Mesendoderm (in vitro differentiated cells): Measurements from ENCODE around the gene TP53RK.
A peak's percentile ranks its signal among the peaks of the same experiment; 100 is the strongest.

Experiments
- DNase-seq: peaks from one replicate; pipeline ENCODE4 v3.0.0; 2013
- H2AK5ac ChIP-seq: 2 replicates; pipeline ENCODE4 v1.6.1; 2013; ENCODE audit warnings: low read length, inconsistent platforms
- H2BK120ac ChIP-seq: 2 replicates; pipeline ENCODE4 v1.6.1; 2013; ENCODE audit warnings: low read depth, mild to moderate bottlenecking, low read length, moderate library complexity, mixed read lengths
- H2BK15ac ChIP-seq: replicated peaks from 2 replicates; pipeline ENCODE4 v1.6.1; 2013; ENCODE audit warnings: low read depth, mild to moderate bottlenecking, moderate library complexity
- H2BK5ac ChIP-seq: 2 replicates; pipeline ENCODE4 v1.6.1; 2013; ENCODE audit warnings: low read length, inconsistent platforms
- H3K18ac ChIP-seq: 2 replicates; pipeline ENCODE4 v1.6.1; 2013; ENCODE audit warnings: mild to moderate bottlenecking, low read length, mixed read lengths
- H3K23ac ChIP-seq: one replicate; pipeline ENCODE4 v1.6.1; 2013; ENCODE audit warnings: low read length
- H3K27ac ChIP-seq: 2 replicates; pipeline ENCODE4 v1.5.1; 2013; ENCODE audit warnings: low read depth, mild to moderate bottlenecking, inconsistent platforms, low read length, moderate library complexity
- H3K27me3 ChIP-seq: 2 replicates; pipeline ENCODE4 v1.6.1; 2013; ENCODE audit warnings: low read length, control low read depth, mild to moderate bottlenecking, inconsistent platforms; ENCODE audit not compliant: insufficient read depth, poor library complexity
- H3K36me3 ChIP-seq: 2 replicates; pipeline ENCODE4 v1.6.1; 2013; ENCODE audit warnings: low read length, inconsistent platforms; ENCODE audit not compliant: control insufficient read depth, insufficient read depth
- H3K4ac ChIP-seq: one replicate; pipeline ENCODE4 v1.6.1; 2013; ENCODE audit warnings: low read depth, mild to moderate bottlenecking, low read length, moderate library complexity
- H3K4me1 ChIP-seq: 2 replicates; pipeline ENCODE4 v1.6.1; 2013; ENCODE audit warnings: low read depth, low read length, inconsistent platforms; ENCODE audit not compliant: control insufficient read depth
- H3K4me2 ChIP-seq: 2 replicates; pipeline ENCODE4 v1.6.1; 2013; ENCODE audit warnings: low read length
- H3K4me3 ChIP-seq: 2 replicates; pipeline ENCODE4 v1.5.1; 2013; ENCODE audit warnings: mild to moderate bottlenecking, low read length
- H3K56ac ChIP-seq: one replicate; pipeline ENCODE4 v1.6.1; 2013; ENCODE audit warnings: low read length
- H3K79me1 ChIP-seq: 2 replicates; pipeline ENCODE4 v1.6.1; 2013; ENCODE audit warnings: low read length, inconsistent platforms
- H3K79me2 ChIP-seq: 2 replicates; pipeline ENCODE4 v1.6.1; 2013; ENCODE audit warnings: mild to moderate bottlenecking, low read length; ENCODE audit not compliant: control insufficient read depth, insufficient read depth
- H3K9ac ChIP-seq: 2 replicates; pipeline ENCODE4 v1.6.1; 2013; ENCODE audit warnings: low read length, inconsistent platforms
- H4K5ac ChIP-seq: one replicate; pipeline ENCODE4 v1.6.1; 2013; ENCODE audit warnings: low read length
- H4K8ac ChIP-seq: one replicate; pipeline ENCODE4 v1.6.1; 2013; ENCODE audit warnings: low read depth, mild to moderate bottlenecking, control low read depth, low read length, moderate library complexity
- WGBS: extraction: QIAGEN DNeasy Blood & Tissue Kit; methylation state at CpG from one replicate; pipeline ENCODE4 v1.1.7; 2013; ENCODE audit warnings: low lambda C conversion rate, missing lambda C conversion rate; ENCODE audit not compliant: insufficient coverage; ENCODE audit errors: extremely low coverage; 5-methylcytosine and 5-hydroxymethylcytosine counted together

TP53RK gene

GRCh38 chr20:46702447-46703203, 13.4 kb upstream of the TP53RK start:
- Histone ChIP-seq H2AK5ac (no peak overlapping the region), H4K5ac (no peak overlapping the region), H3K27ac (no peak overlapping the region), H3K56ac (peak overlapping the region; percentile 17), H3K79me2 (no peaks in the 10 kb centered on the region), H3K9ac (no peak overlapping the region), H3K27me3 (no peaks in the 10 kb centered on the region), H3K79me1 (no peaks in the 10 kb centered on the region), H3K18ac (no peak overlapping the region), H3K4me1 (no peaks in the 10 kb centered on the region), H3K36me3 (no peaks in the 10 kb centered on the region), H3K4me3 (no peak overlapping the region), H2BK120ac (no peak overlapping the region), H3K4ac (no peak overlapping the region), H2BK15ac (no peak overlapping the region), H3K23ac (no peak overlapping the region), H3K4me2 (no peak overlapping the region), H2BK5ac (no peak overlapping the region), H4K8ac (no peak overlapping the region)
- no peak for DNase-seq
- WGBS, result no CpG with 5 or more reads among the region's 8 CpGs

- Histone ChIP-seq H3K4me3 (no peak overlapping the region), H2AK5ac (no peak overlapping the region), H3K4me2 (no peak overlapping the region), H2BK5ac (no peak overlapping the region), H3K9ac (no peak overlapping the region), H3K79me2 (no peaks in the 10 kb centered on the region), H3K4ac (no peak overlapping the region), H3K79me1 (no peaks in the 10 kb centered on the region), H4K5ac (no peak overlapping the region), H2BK15ac (no peak overlapping the region), H4K8ac (no peak overlapping the region), H2BK120ac (no peak overlapping the region), H3K27me3 (no peaks in the 10 kb centered on the region), H3K18ac (no peak overlapping the region), H3K23ac (no peak overlapping the region), H3K4me1 (no peaks in the 10 kb centered on the region), H3K36me3 (no peaks in the 10 kb centered on the region), H3K27ac (no peak overlapping the region), H3K56ac (no peak overlapping the region)
- no CpG with 5 or more reads among the region's 5 CpGs for WGBS
- DNase-seq, result no peak
These were observed 12.7 kb upstream of the TP53RK start for GRCh38 chr20:46701986-46702385.

GRCh38 chr20:46701556-46701955, 12.3 kb upstream of the TP53RK start:
- H3K27ac ChIP-seq, result no peak overlapping the region
- H3K79me1 ChIP-seq, result no peaks in the 10 kb centered on the region
- H3K4ac ChIP-seq, result no peak overlapping the region
- no peak overlapping the region for H2BK5ac ChIP-seq
- no peaks in the 10 kb centered on the region for H3K4me1 ChIP-seq
- DNase-seq, result no peak
- no peak overlapping the region for H3K23ac ChIP-seq
- H3K79me2 ChIP-seq, result no peaks in the 10 kb centered on the region
- no peak overlapping the region for H3K4me3 ChIP-seq
- no peak overlapping the region for H2BK15ac ChIP-seq
- H4K8ac ChIP-seq, result no peak overlapping the region
- peak overlapping the region; percentile 31 for H3K56ac ChIP-seq
- WGBS, result no CpG with 5 or more reads among the region's 4 CpGs
- H2BK120ac ChIP-seq, result no peak overlapping the region
- H3K18ac ChIP-seq, result no peak overlapping the region
- H3K27me3 ChIP-seq, result no peaks in the 10 kb centered on the region
- no peak overlapping the region for H3K9ac ChIP-seq
- no peaks in the 10 kb centered on the region for H3K36me3 ChIP-seq
- no peak overlapping the region for H3K4me2 ChIP-seq
- no peak overlapping the region for H2AK5ac ChIP-seq
- no peak overlapping the region for H4K5ac ChIP-seq

GRCh38 chr20:46701057-46701456, 11.8 kb upstream of the TP53RK start:
- Histone ChIP-seq H2BK5ac (no peak overlapping the region), H2BK120ac (no peak overlapping the region), H3K4ac (no peak overlapping the region), H3K56ac (no peak overlapping the region), H3K36me3 (no peaks in the 10 kb centered on the region), H3K79me1 (no peaks in the 10 kb centered on the region), H4K5ac (no peak overlapping the region), H3K27ac (no peak overlapping the region), H3K18ac (no peak overlapping the region), H3K4me1 (no peaks in the 10 kb centered on the region), H3K4me2 (no peak overlapping the region), H3K27me3 (no peaks in the 10 kb centered on the region), H3K4me3 (no peak overlapping the region), H3K23ac (no peak overlapping the region), H3K9ac (no peak overlapping the region), H2BK15ac (no peak overlapping the region), H4K8ac (no peak overlapping the region), H3K79me2 (no peaks in the 10 kb centered on the region), H2AK5ac (no peak overlapping the region)
- WGBS, result no CpG with 5 or more reads among the region's 2 CpGs
- no peak for DNase-seq

- Histone ChIP-seq H3K4me1 (no peaks in the 10 kb centered on the region), H3K9ac (no peak overlapping the region), H4K5ac (no peak overlapping the region), H3K23ac (no peak overlapping the region), H3K4me2 (no peak overlapping the region), H2BK5ac (no peak overlapping the region), H3K27me3 (no peaks in the 10 kb centered on the region), H2BK15ac (no peak overlapping the region), H3K27ac (no peak overlapping the region), H3K4me3 (no peak overlapping the region), H3K79me2 (no peaks in the 10 kb centered on the region), H2AK5ac (no peak overlapping the region), H3K4ac (no peak overlapping the region), H3K18ac (no peak overlapping the region), H3K56ac (no peak overlapping the region), H3K79me1 (no peaks in the 10 kb centered on the region), H2BK120ac (no peak overlapping the region), H3K36me3 (no peaks in the 10 kb centered on the region), H4K8ac (no peak overlapping the region)
- no peak for DNase-seq
- WGBS, result no CpG with 5 or more reads among the region's 6 CpGs
These were observed 11.2 kb upstream of the TP53RK start for GRCh38 chr20:46700481-46700880.
